ENCODE measurements around the gene PLD3. TPM values are rescaled to one million over a fixed set of nuclear protein-coding genes. Genes with fewer than 3 reads are reported as not detected.

Gene PLD3
- total and polyA plus RNA-seq, 2 experiments from 2014 or later: 181 to 490 TPM

DNA sequence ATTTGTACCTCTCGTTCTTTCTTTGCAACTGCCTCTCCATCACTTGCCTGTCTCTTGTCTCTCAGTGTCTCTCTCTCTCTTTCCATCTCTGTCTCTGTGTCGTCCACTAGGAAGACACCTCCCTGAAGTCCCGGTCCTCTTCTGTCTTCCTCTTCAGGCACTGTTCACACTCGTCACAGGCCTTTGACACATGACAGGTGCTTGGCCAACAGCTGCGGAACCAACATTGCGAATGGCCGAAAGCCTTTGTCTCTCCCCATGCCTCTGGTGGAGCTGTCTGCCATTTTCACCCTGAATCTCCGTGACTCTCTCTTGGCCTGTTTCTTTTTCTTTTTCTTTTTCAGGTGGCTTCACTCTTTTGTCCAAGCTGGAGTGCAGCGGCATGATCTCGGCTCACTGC, 38.7 kb downstream of the PLD3 start:
- Mint-ChIP-seq H3K9me3 (no peaks in the 10 kb centered on the region), H3K36me3 (ENCODE audit: low read depth) (no peaks in the 10 kb centered on the region), H3K27ac (no peak overlapping the region), H3K27me3 (ENCODE audit: insufficient read depth, low read depth, poor library complexity) (peaks cover 16% of the 10 kb centered on the region), H3K4me1 (peaks cover 10% of the 10 kb centered on the region; the same call in 2 of the 3 replicates), H3K4me3 (no peak overlapping the region)
- no peak overlapping the region for H3K4me2 ChIP-seq
- no peak overlapping the region for H3K4me3 ChIP-seq
- TF ChIP-seq, protein P1, sequence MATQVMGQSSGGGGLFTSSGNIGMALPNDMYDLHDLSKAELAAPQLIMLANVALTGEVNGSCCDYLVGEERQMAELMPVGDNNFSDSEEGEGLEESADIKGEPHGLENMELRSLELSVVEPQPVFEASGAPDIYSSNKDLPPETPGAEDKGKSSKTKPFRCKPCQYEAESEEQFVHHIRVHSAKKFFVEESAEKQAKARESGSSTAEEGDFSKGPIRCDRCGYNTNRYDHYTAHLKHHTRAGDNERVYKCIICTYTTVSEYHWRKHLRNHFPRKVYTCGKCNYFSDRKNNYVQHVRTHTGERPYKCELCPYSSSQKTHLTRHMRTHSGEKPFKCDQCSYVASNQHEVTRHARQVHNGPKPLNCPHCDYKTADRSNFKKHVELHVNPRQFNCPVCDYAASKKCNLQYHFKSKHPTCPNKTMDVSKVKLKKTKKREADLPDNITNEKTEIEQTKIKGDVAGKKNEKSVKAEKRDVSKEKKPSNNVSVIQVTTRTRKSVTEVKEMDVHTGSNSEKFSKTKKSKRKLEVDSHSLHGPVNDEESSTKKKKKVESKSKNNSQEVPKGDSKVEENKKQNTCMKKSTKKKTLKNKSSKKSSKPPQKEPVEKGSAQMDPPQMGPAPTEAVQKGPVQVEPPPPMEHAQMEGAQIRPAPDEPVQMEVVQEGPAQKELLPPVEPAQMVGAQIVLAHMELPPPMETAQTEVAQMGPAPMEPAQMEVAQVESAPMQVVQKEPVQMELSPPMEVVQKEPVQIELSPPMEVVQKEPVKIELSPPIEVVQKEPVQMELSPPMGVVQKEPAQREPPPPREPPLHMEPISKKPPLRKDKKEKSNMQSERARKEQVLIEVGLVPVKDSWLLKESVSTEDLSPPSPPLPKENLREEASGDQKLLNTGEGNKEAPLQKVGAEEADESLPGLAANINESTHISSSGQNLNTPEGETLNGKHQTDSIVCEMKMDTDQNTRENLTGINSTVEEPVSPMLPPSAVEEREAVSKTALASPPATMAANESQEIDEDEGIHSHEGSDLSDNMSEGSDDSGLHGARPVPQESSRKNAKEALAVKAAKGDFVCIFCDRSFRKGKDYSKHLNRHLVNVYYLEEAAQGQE (IDR thresholded peaks at IDR 0.05; ENCODE audit: unreplicated experiment): no peak
- no peak for TF ChIP-seq ETS1 (IDR thresholded peaks at IDR 0.05)
- TF ChIP-seq ZNF114 (CRISPR knock-in tag; IDR thresholded peaks at IDR 0.05): no peak
- no peak for TF ChIP-seq ZNF331 (CRISPR knock-in tag; IDR thresholded peaks at IDR 0.05; ENCODE audit: low read depth)
- TF ChIP-seq STAT1 (IDR thresholded peaks at IDR 0.05; ENCODE audit: unreplicated experiment): no peak
- TF ChIP-seq EZH2 (IDR thresholded peaks at IDR 0.05; ENCODE audit: low read depth, unreplicated experiment): no peak
- TF ChIP-seq NANOG (IDR thresholded peaks at IDR 0.05; ENCODE audit: borderline replicate concordance): no peak
- TF ChIP-seq JUNB (IDR thresholded peaks at IDR 0.05; ENCODE audit: unreplicated experiment): no peak
- no peak for TF ChIP-seq EZH2phosphoT487 (IDR thresholded peaks at IDR 0.05; ENCODE audit: unreplicated experiment)
- TF ChIP-seq, protein P2, sequence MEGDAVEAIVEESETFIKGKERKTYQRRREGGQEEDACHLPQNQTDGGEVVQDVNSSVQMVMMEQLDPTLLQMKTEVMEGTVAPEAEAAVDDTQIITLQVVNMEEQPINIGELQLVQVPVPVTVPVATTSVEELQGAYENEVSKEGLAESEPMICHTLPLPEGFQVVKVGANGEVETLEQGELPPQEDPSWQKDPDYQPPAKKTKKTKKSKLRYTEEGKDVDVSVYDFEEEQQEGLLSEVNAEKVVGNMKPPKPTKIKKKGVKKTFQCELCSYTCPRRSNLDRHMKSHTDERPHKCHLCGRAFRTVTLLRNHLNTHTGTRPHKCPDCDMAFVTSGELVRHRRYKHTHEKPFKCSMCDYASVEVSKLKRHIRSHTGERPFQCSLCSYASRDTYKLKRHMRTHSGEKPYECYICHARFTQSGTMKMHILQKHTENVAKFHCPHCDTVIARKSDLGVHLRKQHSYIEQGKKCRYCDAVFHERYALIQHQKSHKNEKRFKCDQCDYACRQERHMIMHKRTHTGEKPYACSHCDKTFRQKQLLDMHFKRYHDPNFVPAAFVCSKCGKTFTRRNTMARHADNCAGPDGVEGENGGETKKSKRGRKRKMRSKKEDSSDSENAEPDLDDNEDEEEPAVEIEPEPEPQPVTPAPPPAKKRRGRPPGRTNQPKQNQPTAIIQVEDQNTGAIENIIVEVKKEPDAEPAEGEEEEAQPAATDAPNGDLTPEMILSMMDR (conservative IDR thresholded peaks at IDR 0.05; ENCODE audit: low read depth in 2 of 2): no peak
- no peak for TF ChIP-seq ZNF462 (CRISPR knock-in tag; IDR thresholded peaks at IDR 0.05)
- no peak for TF ChIP-seq CREB1 (CRISPR knock-in tag; IDR thresholded peaks at IDR 0.05; ENCODE audit: low read depth)
- no peak for TF ChIP-seq POLR2AphosphoS5 (IDR thresholded peaks at IDR 0.05; ENCODE audit: low read depth)
- H3F3A ChIP-seq (replicated peaks; ENCODE audit: low read depth): no peaks in the 10 kb centered on the region
- H3K79me2 ChIP-seq (replicated peaks; ENCODE audit: insufficient read depth): no peaks in the 10 kb centered on the region
- H3K27me3 ChIP-seq (ENCODE audit: insufficient read depth): no peaks in the 10 kb centered on the region
- ATAC-seq (no peak), DNase-seq (ENCODE audit: low spot score) (no peak)
- no peaks in the 10 kb centered on the region; the same call in 1 of the 2 replicates for H3K4me1 ChIP-seq (ENCODE audit: insufficient read depth)
- no peaks in the 10 kb centered on the region for H3K36me3 ChIP-seq (ENCODE audit: insufficient read depth)
- no peak overlapping the region for H3K27ac ChIP-seq (ENCODE audit: low read depth)
- H3K9me2 ChIP-seq (ENCODE audit: insufficient read depth): no peaks in the 10 kb centered on the region
- no peaks in the 10 kb centered on the region for H4K20me1 ChIP-seq (replicated peaks; ENCODE audit: insufficient read depth)
- no peak overlapping the region for H2AFZ ChIP-seq
